Sigmoid colon (tissue), 4 donors: ENCODE measurements around the gene SLC15A5.

Source experiments
- POLR2A ChIP-seq, 2 donors: fragments of 450-650 bp; IDR thresholded peaks; one replicate each; pipeline ENCODE4 v1.6.1; 2016; ENCODE audit warnings: antibody characterized with exemption in 2 of 2, mild to moderate bottlenecking in 2 of 2, moderate library complexity in 2 of 2
- POLR2AphosphoS5 ChIP-seq, 4 donors: sonication (generic); formaldehyde crosslinking; IDR thresholded peaks; one replicate each; pipeline ENCODE4 v1.6.1; 2017; ENCODE audit warnings: antibody characterized with exemption in 4 of 4
- TF ChIP-seq, protein P1 (sequence below), 4 experiments: fragments of 450-650 bp in 3 of 4; fragments of 200-600 bp in 1 of 4; IDR thresholded peaks; one replicate each; pipeline ENCODE4 v1.5.1; 2016 to 2019; ENCODE audit warnings: antibody characterized with exemption in 4 of 4, mild to moderate bottlenecking in 3 of 4, moderate library complexity in 2 of 4

DNA sequence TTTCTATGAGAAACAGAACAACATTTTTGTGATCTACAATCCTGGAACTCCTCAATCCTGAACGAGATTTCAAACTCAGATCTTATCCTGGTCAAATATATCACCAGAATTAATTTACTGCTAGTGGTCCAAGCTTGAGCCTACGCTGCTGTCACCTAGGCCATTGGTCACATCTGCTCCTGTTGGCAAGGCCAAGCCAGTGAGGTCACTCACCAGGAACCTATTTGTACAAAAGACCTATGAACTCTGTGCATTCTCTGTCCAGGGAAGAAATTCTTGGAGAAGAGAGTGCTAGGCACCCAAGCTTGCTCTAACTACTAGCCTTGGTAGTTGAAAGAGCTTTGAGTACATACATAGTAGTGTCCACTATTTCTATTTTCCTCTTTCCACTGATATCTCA is 106.1 kb downstream of the SLC15A5 start:
- TF ChIP-seq, protein P1, sequence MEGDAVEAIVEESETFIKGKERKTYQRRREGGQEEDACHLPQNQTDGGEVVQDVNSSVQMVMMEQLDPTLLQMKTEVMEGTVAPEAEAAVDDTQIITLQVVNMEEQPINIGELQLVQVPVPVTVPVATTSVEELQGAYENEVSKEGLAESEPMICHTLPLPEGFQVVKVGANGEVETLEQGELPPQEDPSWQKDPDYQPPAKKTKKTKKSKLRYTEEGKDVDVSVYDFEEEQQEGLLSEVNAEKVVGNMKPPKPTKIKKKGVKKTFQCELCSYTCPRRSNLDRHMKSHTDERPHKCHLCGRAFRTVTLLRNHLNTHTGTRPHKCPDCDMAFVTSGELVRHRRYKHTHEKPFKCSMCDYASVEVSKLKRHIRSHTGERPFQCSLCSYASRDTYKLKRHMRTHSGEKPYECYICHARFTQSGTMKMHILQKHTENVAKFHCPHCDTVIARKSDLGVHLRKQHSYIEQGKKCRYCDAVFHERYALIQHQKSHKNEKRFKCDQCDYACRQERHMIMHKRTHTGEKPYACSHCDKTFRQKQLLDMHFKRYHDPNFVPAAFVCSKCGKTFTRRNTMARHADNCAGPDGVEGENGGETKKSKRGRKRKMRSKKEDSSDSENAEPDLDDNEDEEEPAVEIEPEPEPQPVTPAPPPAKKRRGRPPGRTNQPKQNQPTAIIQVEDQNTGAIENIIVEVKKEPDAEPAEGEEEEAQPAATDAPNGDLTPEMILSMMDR (IDR thresholded peaks at IDR 0.05) = no peak
- TF ChIP-seq POLR2AphosphoS5 (IDR thresholded peaks at IDR 0.05) (no peak), POLR2A (IDR thresholded peaks at IDR 0.05) (no peak)
